Measurements from ENCODE around the gene GFOD1. TPM values are rescaled to one million over a fixed set of nuclear protein-coding genes. Genes with fewer than 3 reads are reported as not detected.
"Not testable (repeated sequence)": the region's sequence is repeated elsewhere in the genome, so short reads cannot be mapped to it uniquely, and the experiment has no call there.

The GFOD1 gene
- total RNA-seq, 1 donor from 2014 or later: 2.0 TPM

DNA sequence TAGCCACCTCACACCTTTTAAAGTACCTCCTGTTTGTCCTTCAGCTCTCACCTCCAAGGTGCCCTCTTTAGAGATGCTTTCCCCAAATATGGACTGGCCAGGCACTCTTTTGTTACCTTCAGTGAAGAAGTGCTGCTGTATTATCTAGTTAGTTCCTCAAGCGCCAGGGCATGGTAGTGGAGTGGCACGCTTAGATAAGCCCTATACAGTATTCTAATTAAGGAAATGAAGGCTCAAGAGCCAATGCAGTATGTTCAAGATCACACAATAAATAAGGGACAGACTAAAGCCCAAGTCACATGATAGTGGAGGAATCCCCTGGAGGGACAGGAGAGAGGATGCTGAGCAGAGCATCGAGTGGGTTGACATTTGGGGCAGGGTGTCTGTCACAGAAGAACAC lies 28.5 kb upstream of the GFOD1 start:
- Mint-ChIP-seq H3K9me3 (ENCODE audit: low read depth) (peaks cover 8% of the 10 kb centered on the region), H3K36me3 (ENCODE audit: low read depth) (no peaks in the 10 kb centered on the region), H3K4me1 (ENCODE audit: low read depth) (peaks cover 10% of the 10 kb centered on the region), H3K4me3 (ENCODE audit: unreplicated experiment) (no peak overlapping the region), H3K27ac (ENCODE audit: unreplicated experiment) (no peak overlapping the region), H3K27me3 (ENCODE audit: low read depth) (no peaks in the 10 kb centered on the region)
- TF ChIP-seq, protein P1, sequence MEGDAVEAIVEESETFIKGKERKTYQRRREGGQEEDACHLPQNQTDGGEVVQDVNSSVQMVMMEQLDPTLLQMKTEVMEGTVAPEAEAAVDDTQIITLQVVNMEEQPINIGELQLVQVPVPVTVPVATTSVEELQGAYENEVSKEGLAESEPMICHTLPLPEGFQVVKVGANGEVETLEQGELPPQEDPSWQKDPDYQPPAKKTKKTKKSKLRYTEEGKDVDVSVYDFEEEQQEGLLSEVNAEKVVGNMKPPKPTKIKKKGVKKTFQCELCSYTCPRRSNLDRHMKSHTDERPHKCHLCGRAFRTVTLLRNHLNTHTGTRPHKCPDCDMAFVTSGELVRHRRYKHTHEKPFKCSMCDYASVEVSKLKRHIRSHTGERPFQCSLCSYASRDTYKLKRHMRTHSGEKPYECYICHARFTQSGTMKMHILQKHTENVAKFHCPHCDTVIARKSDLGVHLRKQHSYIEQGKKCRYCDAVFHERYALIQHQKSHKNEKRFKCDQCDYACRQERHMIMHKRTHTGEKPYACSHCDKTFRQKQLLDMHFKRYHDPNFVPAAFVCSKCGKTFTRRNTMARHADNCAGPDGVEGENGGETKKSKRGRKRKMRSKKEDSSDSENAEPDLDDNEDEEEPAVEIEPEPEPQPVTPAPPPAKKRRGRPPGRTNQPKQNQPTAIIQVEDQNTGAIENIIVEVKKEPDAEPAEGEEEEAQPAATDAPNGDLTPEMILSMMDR (IDR thresholded peaks at IDR 0.05): no peak
- no peak for DNase-seq (ENCODE audit: low spot score)

DNA sequence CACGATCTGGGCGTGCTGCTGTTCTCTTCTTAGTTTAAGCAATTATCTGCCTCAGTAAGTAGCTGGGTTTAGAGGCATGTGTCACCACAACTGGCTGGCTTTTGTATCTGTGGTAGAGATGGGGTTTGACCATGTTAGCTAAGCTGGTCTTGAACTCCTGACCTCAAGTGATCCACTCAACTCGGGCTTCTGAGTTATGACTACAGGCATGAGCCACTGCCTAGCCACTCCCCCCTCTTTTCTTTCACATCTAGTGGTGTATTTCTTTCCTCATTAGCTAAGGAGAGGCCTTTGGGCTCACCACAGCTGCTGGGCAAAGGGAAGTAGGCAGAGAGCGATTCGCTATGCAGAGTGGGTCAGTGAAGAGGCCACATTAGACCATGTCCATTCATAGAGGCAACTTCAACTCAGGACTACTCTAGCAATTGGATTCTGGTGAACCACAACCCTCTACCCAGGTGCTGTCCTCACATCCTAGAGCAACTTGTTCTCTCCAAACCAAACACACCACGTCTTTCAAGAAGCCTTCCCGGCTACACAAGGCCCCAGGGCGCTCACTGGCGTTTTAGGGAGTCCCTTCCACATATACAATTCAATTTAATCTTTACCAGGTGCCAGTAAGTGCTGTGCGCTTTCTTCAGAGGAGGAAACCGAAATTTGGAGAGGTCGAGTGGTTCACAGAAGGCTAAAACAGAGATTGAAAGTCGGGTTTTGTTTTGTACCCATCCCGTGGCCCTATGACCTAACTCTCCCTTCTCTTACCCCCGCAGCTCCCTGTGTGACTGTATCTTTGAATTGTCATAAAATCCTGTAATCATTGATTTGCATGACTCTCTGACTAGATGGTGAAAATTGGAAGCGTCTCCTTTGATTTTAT lies 26.5 kb upstream of the GFOD1 start:
- TF ChIP-seq, protein P1 (IDR thresholded peaks at IDR 0.05): no peak
- Mint-ChIP-seq H3K36me3 (ENCODE audit: low read depth) (no peaks in the 10 kb centered on the region), H3K4me3 (ENCODE audit: unreplicated experiment) (no peak overlapping the region), H3K27me3 (ENCODE audit: low read depth) (no peaks in the 10 kb centered on the region), H3K4me1 (ENCODE audit: low read depth) (peaks cover 19% of the 10 kb centered on the region), H3K27ac (ENCODE audit: unreplicated experiment) (no peak overlapping the region), H3K9me3 (ENCODE audit: low read depth) (no peaks in the 10 kb centered on the region)
- no peak for DNase-seq (ENCODE audit: low spot score)

GRCh38 chr6:13512900-13513299 lies 25.5 kb upstream of the GFOD1 start:
- H3K36me3 Mint-ChIP-seq (ENCODE audit: low read depth): no peaks in the 10 kb centered on the region
- TF ChIP-seq, protein P1 (IDR thresholded peaks at IDR 0.05): no peak
- no peak overlapping the region for H3K4me3 Mint-ChIP-seq (ENCODE audit: unreplicated experiment)
- H3K27me3 Mint-ChIP-seq (ENCODE audit: low read depth): no peaks in the 10 kb centered on the region
- no peak overlapping the region for H3K27ac Mint-ChIP-seq (ENCODE audit: unreplicated experiment)
- DNase-seq (ENCODE audit: low spot score): no peak
- no peaks in the 10 kb centered on the region for H3K9me3 Mint-ChIP-seq (ENCODE audit: low read depth)
- H3K4me1 Mint-ChIP-seq (ENCODE audit: low read depth): peaks cover 26% of the 10 kb centered on the region

DNA sequence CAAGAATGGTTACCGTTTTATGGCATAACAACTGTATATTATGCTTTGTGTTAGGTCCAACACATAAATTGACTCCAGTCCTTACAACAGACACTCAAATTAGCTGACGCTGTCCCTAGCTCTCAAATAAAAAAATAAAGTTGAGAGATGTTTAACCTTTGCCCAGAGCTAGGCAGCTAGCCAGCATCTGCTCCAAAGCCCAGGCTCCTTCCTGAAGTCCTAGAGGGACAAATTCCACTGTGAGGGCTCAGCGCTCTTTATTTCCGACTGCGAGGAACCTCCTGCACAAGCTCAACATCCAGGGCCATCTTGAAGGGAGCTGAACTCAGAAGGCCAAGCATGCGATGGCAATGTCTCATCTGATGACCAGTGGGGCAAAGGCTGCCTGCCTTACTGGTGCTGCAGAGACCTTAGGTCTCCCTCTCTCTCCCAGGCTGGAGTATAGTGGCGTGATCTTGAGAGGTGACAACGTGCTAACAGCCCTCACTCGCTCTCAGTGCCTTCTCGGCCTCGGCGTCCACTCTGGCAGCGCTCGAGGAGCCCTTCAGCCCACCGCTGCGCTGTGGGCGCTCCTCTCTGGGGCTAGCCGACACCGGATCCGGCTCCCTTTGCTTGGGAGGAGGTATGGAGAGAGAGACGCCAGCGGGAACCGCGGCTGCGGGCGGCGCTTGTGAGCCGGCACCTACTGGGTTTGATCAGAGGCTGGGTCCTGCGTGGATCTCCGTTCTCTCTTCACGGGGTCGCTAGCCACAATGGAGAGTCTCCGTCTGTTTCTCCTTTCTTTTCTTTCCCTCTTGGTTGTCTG lies 24.7 kb upstream of the GFOD1 start:
- TF ChIP-seq, protein P1 (IDR thresholded peaks at IDR 0.05): no peak
- DNase-seq (ENCODE audit: low spot score): no peak

DNA sequence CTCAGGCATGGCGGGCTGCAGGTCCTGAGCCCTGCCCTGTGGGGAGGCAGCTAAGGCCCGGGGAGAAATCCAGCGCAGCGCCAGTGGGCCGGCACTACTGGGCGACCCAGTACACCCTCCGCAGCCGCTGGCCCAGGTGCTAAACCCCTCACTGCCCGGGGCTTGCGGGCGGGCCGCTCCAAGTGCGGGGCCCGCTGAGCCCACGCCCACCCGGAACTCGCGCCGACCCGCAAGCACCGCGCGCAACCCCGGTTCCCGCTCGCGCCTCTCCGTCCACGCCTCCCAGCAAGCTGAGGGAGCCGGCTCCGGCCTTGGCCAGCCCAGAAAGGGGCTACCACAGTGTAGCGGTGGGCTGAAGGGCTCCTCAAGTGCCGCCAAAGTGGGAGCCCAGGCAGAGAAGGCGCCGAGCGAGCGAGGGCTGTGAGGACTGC lies 23.8 kb upstream of the GFOD1 start:
- not testable (repeated sequence) for H3K27me3 Mint-ChIP-seq (ENCODE audit: low read depth); DNase-seq (ENCODE audit: low spot score); H3K36me3 Mint-ChIP-seq (ENCODE audit: low read depth); H3K27ac Mint-ChIP-seq (ENCODE audit: unreplicated experiment); H3K4me3 Mint-ChIP-seq (ENCODE audit: unreplicated experiment); H3K9me3 Mint-ChIP-seq (ENCODE audit: low read depth)
- H3K4me1 Mint-ChIP-seq (ENCODE audit: low read depth): peaks cover 26% of the 10 kb centered on the region

More for the DNA sequence above, 24.7 kb upstream of the GFOD1 start:
- Mint-ChIP-seq H3K27me3 (ENCODE audit: low read depth) (no peaks in the 10 kb centered on the region), H3K4me1 (ENCODE audit: low read depth) (peaks cover 26% of the 10 kb centered on the region), H3K36me3 (ENCODE audit: low read depth) (no peaks in the 10 kb centered on the region), H3K9me3 (ENCODE audit: low read depth) (no peaks in the 10 kb centered on the region), H3K27ac (ENCODE audit: unreplicated experiment) (peak overlapping the region; percentile 73), H3K4me3 (ENCODE audit: unreplicated experiment) (no peak overlapping the region)

DNA sequence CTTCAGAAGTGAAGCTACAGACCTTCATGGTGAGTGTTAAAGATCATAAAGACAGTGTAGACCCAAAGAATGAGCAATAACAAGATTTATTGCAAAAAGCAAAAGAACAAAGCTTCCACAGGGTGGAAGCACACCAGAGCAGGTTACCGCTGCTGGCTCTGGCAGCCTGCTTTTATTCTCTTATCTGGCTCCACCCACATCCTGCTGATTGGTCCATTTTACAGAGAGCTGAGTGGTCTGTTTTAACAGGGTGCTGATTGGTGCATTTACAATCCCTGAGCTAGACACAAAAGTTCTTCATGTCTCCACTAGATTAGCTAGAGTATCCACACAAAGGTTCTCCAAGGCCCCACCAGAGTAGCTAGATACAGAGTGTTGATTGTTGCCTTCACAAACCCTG lies 23.0 kb upstream of the GFOD1 start:
- H3K4me1 Mint-ChIP-seq (ENCODE audit: low read depth): peaks cover 26% of the 10 kb centered on the region
- H3K9me3 Mint-ChIP-seq (ENCODE audit: low read depth); H3K4me3 Mint-ChIP-seq (ENCODE audit: unreplicated experiment); H3K27ac Mint-ChIP-seq (ENCODE audit: unreplicated experiment); H3K36me3 Mint-ChIP-seq (ENCODE audit: low read depth); H3K27me3 Mint-ChIP-seq (ENCODE audit: low read depth); DNase-seq (ENCODE audit: low spot score): not testable (repeated sequence)

Measured in chondrocyte (in vitro differentiated cells).